HG02973 (cell line): ENCODE measurements around the gene CHST8.

Source experiments
- ATAC-seq: cut with Tn5 transposase; IDR thresholded peaks from one replicate; pipeline ENCODE4 v1.9.1; 2021; ENCODE audit warnings: moderate library complexity; ENCODE audit not compliant: unreplicated experiment

CHST8 gene

DNA sequence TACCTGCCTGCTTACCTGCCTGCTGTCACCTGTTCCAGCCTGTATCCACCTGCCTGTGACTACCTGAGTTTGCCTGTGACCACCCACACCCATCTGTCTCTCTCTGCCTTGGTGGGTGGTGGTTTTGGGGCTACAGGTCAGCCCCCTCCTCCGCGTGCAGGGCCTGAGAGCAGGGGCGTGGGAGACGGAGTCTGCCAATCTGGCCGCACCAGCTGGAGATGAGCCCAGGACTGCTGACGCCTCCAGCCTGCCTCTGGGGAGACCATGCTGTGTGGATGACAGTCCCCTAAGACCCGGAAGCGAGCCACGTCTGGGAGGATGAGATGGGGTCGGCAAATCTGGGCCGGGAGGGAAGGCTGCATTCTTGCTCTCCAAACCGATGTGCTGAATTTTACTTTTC lies 159.0 kb downstream of the CHST8 start:
- no peak for ATAC-seq

DNA sequence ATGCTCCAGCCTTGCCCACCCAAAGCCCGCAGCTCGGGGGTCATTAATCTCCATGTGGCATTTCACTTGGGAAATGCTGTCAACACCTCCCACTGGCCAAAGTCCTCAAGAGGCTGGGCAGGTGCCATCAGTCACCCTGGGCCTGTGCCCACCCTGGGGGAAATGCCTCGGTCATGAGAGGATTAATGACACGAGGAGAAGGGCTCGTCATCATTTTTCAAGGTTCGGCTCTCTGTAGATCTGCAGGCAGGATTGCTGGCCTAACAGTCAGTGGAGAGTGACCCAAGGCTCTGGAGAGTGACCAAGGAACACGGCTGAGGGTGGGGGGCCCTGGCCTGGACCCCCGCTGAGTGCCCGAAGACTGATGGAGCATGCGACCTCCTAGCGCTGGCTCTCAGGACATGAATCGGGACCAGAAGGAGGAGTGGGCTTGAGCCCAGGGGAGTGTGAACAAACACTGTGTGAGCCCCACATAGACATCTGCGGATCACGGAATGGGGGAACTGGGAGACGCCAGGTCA lies 159.7 kb downstream of the CHST8 start:
- ATAC-seq = no peak

DNA sequence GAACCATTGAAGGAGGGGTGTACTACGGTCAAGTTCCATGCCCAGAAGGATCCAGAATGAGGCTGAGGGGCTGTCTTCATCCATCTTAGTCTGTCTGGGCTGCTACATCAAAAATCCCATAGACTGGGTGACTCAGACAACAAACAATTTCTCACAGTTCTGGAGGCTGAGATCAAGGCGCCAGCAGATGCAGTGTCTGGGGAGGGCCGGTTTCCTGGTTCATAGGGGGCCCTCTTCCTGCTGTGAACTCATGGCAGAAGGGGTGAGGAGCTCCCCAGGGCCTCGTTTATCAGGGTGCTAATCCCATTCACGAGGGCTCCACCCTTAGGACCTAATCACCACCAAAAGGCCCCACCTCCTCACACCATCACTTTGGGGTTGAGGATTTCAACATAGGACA lies 160.2 kb downstream of the CHST8 start:
- no peak for ATAC-seq

DNA sequence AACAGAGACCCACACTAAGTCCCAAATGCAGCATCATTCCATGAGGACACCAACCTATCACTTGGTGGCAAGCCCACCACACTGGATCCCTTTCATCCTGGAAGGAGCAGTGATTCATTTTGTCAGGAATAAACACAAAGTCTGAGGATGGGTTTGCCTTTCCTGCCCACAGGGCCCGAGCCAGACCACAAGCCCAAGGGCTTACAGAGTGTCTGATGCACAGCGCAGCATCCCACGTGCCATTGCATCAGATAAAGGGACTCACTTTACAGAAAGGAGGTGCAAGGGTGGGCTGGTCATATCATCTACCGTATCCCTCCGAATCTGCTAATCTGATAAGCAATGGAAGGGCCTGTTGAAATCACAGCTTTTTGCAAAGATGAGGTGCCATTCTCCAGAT lies 162.7 kb downstream of the CHST8 start:
- ATAC-seq = no peak

DNA sequence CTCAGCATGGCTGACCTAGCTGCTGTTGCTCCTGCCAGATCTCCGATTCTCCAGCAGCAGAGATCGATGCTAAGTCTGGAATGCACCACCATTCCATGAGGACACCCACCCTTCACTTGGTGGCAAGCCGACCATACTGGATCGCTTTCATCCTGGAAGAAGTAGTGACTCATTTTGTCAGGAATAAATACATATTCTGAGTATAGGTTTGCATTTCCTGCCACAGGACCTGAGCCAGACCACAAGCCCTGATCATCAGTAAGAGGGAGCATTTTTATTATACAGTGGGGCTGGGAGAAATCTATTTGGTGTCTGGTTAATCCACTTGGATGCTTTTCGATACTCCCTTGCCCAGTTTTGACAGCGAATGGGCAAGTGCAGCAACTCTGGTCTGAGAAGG lies 164.0 kb downstream of the CHST8 start:
- ATAC-seq = no peak

DNA sequence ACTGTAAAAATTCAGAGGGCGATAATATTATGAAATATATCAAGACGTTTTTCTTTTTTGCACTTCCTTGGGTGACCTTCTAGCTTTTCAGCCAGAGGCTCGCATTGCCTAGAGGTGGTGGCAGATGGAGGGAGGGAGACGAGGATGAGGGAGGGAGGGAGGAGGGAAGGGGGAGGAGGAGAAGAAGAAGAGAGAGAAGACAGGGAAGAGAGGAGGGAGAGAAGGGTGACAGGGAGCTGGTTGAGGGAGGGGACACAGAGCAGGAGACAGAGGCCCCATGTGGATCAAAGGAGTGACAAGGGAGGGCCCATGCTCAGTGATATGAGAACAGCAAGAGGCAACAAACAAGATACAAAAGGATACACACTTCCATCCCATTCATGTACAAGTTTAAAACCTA lies 166.9 kb downstream of the CHST8 start:
- no peak for ATAC-seq

DNA sequence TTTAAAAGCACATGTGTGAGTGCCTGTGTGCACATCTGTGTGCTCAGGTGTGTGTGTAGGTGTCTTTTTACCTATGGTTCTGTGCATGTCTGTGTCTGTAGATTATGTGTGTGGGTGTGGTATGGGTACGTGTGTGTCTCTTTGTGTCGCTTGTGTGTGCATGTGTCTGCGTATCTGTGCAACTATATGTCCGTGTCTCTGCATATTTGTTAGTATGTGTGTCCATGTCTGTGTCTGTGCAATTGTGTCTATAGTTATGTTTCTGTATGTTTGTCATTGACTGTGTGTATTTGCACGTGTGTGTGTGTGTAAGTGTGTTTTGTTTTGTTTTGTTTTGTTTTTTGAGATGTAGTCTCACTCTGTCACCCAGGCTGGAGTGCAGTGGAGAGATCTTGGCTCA lies 167.6 kb downstream of the CHST8 start:
- no peak for ATAC-seq

DNA sequence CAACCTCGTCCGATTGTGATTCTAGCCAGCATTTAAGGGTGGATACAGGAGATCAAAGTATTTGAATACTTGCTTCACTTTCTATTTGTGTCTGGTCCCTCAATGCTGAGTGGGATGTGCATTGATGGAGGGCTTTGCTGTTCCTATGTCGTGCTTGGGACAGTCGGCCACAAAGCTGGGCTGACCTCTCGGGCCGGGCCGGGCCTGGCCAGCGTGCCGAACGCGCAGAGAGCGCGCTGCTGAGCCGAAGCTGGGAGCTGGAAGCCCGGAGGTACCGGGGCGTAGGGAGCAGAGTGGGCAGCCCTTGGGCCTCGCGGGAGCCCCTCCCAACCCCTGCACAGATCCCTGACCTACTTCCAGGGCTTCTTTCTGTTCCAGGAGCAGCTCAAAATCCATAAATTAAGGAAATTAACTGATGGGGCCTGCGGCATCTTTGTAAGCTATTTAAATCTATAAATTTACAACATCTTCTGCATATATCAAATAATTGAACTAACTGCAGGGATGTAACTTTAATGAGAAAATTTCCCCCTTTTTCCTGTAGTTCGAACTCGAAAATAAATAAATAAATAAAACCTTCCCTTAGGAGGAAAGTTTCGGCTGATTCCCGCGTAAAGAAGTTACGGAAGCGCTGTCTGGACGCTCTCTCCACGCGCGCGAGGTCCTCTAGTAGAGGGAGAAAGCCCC lies 173.1 kb downstream of the CHST8 start:
- no peak for ATAC-seq

DNA sequence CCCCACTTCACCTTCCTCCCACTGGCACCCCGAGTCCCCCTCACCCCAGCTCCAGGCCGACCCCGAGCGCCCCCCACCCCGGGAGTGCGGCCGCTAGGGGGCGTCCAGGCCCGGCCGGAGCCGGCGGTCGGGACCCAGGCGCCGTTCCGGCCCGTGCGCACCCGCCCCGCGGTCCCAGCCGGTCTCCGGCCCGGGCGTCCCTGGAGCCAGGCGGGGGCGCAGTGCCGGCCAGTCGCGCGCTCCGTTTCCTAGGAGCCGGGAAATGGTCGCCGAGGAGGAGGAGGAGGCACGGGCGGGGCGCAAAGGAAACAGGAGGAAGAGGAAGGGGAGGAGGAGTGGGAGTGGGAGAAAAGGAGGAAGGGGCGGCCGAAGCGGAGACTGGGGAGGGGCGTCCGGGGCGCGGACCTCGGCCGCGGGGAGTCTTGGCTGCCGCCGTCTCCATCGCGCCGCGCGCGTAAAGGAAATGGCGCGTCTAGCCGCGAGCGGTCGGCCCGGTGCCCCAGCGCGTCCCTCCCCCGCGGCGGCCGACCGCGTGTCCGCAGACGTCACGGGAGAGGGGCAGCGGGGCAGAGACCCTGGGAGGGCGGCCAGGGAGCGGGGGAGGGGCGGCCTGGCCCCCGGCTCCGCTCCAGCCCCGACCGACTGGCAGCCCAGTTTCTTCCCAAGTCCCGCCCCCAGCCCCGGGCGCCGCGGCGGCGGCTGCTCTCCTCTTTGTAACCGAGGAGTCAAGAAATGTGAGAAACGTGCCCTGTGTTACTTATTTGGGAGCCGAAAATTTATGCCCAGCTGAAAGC lies 173.8 kb downstream of the CHST8 start:
- ATAC-seq = no peak

DNA sequence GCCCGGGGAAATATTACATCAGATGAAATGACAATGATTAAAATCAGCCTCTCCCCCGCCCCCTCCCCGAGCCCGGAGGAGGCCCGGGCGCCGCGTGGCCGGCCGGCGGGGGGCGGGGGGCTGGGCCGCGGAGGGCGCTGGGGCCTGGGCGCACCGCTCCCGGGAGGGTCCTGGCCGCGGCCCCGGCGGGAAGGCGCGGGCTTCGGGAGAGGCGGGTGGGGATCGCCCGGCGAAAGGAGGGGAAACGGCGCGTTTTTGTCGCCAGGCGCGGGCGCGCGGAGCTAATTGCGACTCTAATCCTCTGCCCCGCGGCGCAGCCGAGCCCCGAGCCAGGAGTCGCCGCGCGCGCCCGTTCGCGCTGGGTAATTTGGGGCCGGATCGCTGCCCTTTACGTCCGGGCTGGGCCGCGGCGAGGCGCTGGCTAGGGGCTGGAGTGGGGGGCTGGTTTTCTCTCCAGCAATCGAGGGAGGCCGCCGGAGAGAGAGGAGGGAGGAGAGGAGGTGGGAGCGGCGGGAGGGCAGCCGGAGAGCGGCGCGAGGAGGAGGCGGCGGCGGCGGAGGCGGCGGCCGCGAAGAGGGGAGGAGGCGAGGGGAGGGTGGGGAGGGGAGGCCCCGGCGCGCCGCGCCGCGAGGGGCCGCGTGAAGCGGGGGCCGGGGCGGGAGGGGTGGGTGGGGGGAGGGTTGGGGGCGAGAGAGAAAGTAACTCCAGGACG lies 174.6 kb downstream of the CHST8 start, which contains the start of gene KCTD15:
KCTD15 (plus strand) TSS at position 707 of the 712 bp plus-strand sequence. CDS start 3,585 bp downstream, outside the sequence.
- no peak for ATAC-seq

DNA sequence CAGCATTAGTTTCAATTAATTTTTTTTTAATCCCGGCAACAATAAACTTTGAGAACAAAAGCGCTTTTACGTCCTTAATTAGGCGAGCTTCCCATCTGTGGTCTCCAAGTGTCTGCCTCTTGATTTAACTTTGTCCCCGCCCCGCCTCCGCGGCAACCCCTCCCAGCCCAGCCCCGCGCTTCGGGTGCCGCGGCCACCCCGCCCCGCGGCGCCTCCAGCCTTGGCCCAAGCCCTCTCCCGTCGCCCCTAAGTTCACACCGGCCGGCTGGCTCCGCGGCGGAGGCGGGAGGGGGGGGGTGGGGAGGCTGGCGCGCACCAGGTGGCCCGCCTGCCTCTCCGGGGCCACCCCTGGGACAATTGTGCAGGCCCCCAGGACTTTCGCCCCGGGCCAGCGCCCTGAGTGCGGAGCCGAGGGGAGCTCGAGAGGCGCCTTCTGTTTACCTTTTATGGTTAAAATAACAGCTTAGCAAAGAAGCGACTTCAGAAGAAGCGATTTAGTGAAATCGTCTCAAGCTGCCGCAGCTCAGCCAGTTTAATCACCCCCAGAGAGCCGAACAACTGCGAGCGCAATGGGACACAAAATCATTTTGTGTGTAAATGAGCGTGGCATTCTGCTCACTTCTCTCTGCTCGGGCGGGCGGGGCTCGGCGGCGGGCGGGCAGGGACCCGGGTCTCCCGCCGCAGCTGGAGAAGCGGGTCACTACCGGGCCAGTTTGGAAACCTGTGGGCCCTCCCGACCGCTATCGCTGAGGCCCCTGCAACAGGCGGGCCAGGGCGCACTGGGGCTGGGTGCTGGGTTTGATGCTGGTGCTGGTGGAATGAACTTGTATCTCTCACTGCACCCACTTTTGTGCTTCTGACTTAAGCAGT lies 176.3 kb downstream of the CHST8 start:
- ATAC-seq = no peak

DNA sequence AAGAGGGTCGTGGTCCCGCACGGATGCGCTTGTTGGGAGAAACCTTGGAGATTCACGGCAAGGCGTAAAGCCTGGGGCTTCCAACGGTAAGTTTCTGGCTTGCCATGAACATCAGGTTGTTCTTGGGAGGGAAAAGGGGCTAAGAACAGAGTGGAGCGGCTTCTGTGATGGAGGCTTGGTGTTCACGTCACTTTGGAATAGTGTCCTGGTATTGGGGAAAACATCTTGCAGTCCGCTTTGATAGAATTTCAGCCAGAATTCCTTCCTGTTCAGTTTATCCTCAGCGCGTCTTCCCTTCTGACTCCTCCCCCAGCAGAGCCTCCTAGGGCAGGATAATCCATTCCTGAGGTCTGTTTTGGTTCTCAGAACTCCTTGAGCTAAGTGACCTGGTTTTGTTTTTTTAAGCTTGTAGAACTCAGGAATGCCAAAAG lies 176.9 kb downstream of the CHST8 start:
- no peak for ATAC-seq

DNA sequence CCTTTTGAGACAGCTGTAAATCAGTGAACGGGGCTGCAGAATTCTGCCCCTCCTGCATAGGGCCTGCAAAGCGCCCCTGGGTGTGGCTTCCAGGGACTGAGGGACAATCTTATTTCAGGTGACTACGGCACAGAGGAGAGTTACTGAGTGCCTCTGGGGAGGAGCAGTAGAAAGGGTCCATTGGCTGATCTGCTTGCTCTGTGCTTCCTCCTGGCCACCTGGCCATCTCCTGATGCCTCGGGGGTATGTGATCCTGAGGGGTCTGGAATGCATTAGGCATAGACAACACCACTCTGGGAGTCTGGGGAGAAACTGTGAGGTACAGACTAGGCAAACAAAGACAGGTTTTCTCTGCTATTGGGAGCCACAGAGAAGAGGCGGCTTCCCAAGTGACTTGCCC lies 177.7 kb downstream of the CHST8 start:
- no peak for ATAC-seq

DNA sequence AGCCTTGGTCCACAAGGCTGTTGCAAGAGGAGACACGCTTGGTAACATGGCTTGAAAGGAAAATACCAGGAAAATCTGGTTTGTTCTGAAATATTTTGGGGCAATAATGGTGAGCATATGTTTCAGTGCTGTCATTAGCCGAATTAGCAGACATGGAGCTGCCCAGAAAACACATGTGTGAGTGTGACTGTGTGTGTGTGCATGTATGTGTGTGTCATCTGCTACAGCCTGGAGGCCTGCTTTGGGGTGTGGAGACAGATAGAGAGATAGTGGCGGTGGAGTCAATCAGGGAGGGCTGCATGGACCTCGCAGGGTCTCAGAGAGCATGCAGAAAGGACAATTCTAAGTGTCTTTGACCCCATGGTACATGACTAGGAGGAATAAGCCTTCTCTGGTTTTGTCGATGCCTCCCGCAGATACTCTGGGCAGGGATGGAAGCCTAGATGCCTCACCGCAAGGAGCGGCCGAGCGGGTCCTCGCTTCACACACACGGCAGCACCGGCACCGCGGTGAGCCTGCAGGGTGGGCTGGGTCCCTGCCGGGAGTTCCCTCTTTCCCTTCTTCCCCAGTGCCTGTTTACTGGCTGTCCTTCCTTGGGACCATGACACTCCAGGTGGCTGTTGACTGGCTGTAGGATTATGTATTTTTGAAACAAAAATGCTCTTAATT lies 178.4 kb downstream of the CHST8 start:
- no peak for ATAC-seq

DNA sequence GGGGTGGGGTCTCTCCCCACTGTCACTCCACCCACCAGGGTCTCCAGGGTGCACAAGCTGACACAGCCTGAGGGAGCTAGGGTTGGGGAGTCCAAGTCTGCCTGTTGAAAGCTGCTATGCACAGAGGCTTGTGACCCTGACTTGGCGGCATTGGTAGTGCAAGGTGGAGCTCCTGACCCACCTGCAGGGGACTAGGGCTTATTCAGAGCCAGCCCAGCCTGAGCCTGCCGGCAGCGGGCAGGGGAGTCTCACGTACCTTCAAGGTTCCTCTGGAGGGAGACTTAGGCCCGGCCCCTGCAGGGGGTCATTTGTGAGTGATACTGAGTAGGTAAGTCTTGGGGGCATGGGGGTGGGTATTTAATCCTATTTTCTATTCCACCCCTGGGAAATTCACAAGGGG lies 179.7 kb downstream of the CHST8 start:
- ATAC-seq = no peak

DNA sequence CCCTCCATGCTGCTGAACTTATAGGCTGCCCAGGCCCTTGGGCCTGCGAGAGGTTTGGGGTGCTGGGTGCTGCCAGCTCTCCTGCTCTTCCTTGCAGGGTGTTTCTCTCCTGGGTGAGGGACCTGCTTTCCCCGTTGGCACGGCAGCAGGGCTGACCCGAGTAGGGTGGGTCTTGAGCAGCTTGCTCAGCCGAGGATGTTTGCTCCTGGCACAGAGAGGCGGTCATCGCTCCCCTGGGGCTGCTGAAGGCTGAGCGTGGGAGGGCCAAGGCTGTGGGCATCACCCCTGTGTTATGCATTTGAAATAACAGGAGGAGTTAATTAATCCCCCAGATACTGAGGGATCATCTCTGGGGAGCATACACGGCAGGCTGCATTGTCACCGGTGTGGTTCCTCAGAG lies 180.2 kb downstream of the CHST8 start:
- no peak for ATAC-seq

DNA sequence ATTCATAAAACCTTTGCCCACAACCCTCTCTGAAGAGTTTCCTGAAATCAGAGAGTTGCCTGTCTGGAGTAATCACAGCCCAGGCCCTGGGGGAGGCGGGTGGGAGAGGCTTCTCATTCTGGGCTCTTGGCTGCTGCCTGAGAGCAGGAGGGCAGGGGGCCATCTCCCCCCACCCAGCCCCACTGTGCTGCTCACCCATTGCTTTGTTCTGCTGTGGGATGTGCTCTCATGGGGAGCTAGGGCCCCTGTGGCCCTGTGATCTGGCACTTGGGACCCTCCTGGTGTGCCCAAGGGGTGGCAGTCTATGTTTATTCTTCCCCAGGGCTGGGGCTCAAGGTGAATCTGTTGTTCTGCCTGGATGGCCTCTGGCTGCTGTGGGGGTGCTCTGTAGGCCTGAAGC lies 181.0 kb downstream of the CHST8 start:
- ATAC-seq = no peak

DNA sequence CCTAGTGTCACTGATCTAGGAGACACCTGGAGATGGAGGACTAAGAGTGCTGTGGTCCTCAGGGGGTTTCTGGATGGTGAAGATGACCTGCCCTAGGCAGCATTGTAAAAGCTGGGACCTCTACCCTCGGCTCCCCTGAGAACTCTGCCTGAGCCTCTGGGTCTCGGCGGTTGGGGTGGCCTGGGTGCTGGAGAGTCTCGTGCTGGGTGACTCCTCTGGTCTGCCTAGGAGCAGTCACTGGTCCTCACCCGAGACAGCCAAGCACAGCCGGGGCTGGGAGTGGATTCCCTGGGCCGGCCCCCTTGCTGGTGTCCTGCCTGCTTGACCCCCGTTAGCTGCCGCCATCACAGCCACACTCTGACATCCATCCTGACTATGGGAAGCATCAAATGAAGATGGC lies 181.6 kb downstream of the CHST8 start:
- ATAC-seq = no peak

DNA sequence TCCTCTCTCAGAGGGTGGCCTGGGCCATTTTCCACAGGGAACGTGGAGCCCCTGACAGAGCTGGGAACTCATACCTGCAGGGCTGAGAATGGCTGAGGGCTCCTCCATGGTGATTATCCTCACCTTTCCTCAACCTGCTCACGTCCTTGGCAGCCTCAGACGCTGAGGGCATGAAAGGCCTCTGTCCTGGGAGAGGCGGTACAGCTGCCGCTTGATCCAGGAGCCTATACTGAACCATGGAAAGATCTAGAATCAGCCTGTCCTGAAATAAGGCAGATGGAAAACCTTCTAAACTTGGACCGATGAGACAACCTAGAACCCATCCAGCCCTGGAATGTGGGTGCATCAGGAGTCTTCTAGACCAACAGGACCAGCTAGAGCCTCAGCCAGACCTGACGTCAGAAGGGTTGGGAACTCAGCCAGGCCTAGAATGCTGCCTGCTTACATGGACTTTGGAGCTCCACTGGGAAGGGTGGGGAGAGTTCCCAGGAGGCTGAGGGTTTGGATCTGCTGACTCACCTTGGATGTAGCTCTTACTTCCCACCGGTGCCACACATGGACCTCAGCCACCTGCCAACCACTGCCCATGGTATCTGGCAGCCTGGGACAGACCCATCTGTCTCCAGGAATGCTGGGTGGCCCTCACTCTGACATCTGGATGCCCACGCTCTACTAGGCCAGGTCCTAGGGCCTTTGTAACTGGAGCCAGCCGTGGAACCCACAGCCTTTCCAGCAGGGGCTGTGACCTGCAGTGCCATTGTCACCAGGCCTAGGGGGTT lies 182.5 kb downstream of the CHST8 start:
- ATAC-seq = no peak
